HG02885 (cell line): ENCODE results near the gene PNMA8A.

ENCODE experiments used
- ATAC-seq: cut with Tn5 transposase; IDR thresholded peaks from one replicate; pipeline ENCODE4 v1.9.1; 2021; ENCODE audit warnings: mild to moderate bottlenecking; ENCODE audit not compliant: unreplicated experiment, poor library complexity

PNMA8A gene

DNA sequence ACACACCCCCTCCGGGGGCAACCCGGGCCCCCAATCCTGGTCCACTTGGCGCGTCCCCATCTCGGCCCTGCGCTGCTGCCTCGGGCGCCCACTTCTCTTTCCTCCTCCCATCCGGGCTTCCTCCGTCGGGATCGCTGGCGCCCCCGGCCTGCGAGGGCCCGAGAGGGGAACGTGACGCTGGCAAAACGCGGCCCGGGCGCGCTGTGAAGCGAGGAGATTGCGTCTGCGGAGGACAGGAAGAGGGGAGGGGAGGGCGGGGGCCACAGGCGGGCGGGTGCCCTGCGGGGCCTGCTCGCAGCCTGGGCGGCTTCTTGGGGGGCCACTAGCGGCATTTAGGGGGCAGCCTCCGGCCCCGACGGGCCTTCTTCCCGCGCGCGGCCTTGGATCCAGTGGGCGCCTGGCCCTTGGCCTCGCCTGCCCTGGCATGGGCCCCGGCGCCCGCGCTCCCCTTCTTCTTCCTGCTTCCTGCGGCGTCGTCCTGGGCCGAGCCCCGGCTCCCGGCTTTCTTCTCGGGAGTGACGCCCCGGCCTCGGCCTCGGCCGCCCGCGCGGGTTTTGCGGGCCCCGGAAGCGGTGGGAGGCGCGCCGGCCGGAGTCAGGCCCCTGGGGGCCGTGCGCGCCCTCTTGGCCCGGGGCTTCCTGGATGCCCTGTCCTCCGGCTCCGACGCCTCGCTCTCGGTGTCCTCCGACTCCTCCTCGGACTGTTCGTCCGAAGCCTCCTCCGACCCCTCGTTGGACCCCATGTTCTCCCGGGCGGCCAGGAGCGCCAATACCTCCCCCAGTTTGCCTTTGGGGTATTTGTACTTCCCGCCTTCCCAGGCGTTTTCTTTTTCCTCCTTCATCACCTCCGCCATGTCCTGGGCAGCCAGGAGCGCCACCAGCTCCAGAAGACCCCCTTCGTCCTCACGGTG, 22.1 kb upstream of the PNMA8A start:
- no peak for ATAC-seq

DNA sequence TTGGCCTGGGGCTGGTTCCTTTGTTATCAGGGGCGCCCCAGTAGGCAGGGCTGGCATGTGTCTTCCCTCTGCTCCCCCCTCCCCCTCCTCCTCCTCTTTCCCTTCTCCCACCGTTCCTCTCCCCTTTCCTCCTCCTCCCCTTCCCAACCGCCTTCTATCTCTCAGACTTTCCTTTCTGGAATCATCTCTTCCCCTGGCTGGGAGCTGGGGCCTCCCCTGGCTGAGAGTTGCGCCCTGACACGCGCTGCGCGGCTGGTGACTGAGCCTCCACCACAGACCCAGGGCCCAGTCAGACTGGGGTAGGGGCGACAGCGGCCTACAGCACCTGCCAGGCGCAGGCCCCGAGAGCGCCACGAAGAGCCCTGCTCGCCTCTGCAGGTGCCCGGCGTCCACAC, 21.5 kb upstream of the PNMA8A start:
- ATAC-seq = no peak

DNA sequence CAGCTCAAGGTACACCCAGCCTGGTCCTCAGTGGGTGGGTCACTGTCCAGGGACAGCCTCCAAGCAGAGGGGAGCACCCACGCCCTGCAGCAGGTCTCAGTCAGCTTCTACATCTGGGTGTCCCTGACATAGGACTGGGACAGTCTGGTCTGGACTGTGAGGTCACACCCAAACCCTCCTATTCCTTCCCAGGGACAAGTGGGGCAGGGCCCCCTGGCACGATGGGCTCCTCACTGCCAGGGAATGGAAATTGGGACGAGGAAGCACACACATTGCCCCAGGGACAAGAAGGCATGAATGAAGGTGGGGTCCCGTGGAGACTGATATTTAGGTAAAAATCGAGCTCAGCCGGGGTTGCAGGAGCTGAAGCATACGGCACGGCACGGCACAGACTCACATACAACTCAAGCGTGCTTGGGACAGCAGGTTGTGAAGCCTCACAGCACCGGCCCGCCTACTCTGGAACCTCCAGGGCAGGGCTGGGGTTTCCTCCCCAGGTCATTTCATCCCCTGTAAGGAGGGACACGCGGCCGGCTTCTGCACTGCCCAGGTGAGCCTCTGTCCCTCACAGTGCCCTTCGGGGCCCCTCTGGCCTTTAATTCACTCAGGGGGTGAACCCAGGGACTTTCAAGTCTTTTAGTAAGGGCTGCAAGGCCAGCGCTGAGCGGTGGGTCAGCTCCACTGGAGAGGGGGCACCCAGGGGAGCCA, 20.8 kb upstream of the PNMA8A start:
- no peak for ATAC-seq

DNA sequence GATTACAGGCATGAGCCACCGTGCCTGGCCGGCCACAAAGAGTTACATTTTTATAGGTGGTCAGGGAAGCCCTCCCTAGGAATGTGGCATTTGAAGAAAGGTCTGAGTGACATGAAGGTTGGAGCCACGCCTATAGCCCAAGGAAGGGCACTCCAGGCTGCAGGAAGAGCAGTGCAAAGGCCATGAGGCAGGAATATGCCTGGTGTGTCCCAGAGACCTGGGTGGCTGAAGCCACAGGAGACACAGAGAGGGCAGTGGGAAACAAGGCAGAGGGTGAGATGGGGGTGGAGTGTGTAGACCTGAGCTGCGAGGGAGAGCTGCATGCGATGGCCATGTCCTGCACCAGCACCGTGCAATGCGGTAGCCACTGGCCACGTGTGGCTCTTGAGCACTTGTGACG, 19.4 kb upstream of the PNMA8A start:
- no peak for ATAC-seq

DNA sequence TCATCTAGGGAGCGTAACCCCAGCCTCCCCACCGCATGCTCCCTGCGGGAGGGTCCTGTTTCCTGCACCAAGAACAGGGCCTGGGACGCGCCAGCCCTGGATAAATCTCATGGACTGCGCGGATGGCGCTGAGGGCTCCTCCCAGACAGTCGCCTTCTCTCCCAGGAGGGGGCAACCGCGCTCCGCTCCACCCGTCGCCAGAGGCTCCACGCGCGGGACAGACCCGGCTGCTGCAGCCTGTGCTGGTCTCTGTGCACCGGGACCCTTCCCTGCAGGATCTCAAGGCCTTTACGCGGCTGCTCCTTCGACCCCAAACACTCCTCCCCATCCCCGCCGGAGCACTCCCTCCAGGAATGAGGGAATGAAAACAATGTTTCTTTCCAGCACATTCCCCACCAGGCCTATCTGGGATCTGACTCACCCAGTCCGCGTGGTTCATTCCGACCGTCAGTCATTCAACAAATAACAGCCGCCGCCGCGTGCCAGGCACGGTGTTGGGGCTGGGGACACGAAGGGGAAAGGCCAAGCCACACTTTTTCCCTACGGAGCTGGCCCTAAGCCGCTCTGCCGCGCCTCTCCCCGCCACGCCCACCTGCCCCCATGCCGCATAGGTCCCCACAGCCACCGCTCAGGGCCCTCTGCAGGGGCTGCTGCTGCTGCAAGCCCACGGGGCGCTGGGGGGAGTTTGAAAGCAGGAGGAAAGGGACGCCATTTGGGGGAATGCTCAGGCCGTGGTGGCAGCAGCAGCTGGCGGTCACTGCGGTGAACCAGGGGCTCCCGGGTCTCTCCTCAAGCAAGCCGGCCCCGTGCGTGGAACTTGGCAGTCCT, 18.3 kb upstream of the PNMA8A start:
- ATAC-seq = no peak

DNA sequence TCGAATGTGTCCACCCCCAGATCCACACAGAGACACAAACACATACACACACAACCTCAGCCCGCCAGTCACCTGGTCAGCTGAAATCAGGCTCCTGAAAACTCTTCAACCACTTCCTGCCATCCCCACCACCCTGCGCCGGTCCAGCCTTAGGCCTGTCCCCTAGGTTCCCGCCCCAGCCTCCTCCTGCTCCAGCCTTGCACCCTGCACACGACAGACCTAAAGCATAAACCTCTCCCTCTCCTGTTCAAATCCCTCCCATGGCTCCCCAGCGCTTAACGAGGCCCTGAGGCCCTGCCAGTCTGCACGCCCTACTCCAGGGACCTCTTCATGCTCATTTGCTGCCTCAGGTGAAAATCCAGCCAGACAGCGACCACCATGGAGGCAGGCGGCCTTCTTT, 17.2 kb upstream of the PNMA8A start:
- ATAC-seq = no peak

DNA sequence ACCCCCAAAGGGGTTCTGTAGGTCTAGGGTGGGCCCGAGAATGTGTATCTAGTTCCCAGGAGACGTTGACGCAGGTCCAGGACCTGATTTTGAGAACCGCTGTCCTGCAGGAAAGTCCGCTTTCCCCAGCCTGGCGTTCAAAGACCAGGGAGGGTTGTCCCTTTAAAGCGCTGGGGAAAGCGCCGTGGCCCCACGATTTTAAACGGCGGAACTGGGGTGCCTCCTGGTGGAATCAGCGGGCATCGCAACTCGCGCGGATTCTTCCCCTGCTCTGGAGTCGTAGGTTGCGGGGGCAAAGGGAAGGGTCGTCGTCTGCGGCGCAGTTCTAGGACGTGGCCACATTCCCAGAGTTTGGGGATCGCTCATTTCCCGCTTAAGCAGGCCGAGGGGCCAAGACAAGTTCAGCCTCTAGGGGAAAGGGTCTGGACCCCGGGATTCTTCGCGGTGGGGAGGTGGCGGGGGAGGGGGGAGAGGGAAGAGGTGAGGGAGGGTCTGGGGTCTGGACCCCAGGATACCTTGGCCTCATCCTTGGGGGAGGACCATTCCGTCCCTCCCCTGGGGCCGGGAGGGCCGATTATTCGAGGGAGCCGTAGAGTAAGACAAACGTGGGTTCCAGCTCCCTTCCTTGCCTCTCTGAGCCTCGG, 16.6 kb upstream of the PNMA8A start:
- no peak for ATAC-seq

DNA sequence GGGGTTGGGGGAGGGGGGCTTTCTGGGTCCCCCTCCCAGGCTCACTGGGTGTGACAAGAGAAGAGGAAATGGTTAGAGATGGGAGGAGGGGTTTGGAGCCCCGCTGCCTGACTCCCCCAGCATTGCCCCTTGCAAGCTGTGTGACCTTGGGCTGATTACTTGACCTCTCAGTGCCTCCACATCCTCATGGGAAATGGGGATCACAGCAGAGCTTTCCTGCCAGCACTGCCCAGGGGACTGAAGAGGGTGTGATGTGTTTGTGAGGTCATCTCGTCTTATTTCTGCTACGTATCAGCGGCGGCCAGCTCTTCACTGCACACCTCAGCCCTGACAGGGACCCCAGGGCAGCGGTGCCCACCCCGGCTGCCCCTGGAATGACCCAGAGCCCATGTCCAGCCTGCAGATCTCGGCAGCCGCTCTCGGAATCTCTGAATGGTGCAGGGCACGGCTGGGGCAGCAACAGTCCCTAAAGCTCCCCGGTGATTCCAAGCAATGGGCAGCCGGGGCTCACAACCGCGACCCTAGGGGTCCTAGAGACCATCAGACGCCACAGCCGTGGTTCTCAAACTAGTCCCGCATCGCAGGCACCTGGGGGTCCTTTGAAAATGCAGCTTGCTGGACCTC, 15.9 kb upstream of the PNMA8A start:
- no peak for ATAC-seq

DNA sequence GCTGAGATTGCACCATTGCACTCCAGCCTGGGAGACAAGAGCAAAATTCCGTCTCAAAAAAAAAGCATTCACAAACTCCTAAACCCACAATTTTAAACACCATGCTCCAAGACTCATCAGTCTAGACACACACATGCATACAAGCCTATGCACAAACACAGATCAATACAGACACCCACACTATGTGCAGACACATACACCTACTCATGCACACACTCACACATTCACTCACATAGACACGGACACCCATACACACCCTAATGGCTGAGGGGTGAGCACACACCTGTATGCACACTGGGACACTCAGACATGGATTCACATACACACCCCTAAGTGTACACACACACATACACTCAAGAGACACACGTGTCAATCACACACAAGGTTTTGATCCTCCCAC, 15.0 kb upstream of the PNMA8A start:
- ATAC-seq = no peak

DNA sequence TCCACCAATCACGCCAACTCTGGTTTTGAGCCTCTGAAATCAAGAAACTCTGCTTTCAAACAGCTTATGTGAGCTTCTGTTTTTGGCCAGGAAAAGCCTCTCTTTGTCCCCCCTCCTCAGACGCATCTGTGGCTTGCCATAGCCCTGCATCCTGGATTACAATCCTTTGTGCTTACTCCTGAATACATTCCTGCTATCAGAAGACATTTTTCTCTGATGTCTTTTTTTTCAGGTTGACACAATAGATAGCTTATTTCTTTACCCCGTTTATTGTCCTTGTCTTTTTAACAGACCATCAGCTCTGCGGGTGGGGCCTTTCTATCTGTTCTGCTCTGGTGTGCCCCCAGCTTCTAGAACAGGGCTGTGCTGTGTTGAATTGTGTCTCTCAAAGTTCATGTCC, 13.3 kb upstream of the PNMA8A start:
- ATAC-seq = no peak

DNA sequence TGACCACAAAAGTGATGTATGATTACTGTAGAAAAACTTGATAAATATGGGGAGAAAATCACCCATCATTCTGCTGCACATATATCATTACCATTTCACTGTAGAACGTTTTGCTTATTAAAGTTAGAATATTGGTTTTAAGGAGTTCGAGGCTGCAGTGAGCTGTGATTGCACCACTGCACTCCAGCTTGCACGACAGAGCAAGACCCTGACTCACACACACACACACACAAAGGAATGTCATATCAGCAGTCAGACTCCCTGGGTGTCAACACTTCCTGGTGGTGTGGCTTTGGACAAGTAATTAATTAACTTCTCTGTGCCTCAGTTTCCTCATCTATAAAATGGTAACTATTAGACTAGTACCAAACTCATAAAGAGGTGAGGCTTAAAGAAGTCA, 11.3 kb upstream of the PNMA8A start:
- no peak for ATAC-seq

DNA sequence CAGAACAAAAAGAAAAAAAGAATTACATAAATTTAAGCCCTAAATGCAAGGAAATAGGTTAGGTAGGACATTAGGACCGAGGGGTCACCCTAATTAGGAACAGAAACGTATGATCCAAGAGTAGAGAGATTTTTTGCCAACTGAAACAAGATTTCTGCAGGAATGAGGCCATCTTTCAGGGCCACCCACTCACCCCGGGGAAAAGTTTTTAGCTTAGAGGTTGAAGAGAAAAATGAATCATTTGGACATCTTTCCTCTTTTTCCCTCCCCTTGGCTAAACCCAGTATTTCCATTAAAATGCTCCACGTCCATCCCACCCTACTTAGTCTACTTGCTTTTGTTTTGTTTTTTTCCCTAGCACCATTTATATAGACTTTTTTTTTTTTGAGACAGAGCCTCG, 10.6 kb upstream of the PNMA8A start:
- no peak for ATAC-seq

DNA sequence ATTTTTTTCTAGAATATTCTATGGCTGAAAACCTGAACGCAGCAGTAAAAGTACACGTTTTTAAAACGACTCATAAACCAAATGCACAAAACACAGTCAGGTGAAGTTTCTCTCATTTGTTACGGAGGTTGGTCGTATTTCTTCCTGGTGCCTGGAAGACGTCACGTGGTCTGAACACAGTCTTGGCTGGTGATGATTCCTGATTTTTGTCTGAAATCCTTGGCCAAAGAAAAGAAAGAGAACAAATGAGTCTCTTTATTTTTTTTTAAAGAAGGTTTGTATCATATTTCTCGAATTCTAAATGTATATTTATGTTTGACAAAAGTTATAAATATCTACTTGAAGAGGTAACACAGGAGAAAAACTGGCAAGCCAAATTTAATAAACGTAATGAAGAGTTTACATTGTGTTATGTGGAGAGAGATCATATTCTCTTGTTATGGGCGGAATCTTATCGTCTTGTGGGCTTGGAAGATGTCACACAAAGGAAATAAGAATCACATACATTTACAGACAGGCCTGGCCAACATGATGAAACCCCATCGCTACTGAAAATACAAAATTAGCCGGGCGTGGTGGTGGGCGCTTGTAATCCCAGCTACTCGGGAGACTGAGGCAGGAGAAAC, 10.0 kb upstream of the PNMA8A start:
- no peak for ATAC-seq

DNA sequence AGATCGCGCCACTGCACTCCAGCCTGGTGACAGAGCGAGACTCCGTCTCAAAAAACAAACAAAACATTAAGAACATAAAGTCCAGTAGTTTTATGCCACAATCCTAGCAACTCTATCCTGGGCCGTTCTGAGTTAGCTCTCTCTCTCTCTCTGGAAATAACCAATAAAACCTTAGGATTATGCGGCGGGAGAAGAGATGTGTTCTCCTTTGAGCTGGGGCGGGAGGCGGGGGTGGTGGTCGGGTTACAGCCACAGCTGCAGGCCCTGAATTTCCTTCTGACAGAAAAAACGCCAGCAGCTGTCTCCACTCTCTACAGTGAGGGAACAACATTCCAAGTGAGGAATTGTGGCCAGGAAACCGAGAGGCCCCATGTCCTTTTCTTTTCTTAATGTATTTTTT, 9.1 kb upstream of the PNMA8A start:
- ATAC-seq = no peak

DNA sequence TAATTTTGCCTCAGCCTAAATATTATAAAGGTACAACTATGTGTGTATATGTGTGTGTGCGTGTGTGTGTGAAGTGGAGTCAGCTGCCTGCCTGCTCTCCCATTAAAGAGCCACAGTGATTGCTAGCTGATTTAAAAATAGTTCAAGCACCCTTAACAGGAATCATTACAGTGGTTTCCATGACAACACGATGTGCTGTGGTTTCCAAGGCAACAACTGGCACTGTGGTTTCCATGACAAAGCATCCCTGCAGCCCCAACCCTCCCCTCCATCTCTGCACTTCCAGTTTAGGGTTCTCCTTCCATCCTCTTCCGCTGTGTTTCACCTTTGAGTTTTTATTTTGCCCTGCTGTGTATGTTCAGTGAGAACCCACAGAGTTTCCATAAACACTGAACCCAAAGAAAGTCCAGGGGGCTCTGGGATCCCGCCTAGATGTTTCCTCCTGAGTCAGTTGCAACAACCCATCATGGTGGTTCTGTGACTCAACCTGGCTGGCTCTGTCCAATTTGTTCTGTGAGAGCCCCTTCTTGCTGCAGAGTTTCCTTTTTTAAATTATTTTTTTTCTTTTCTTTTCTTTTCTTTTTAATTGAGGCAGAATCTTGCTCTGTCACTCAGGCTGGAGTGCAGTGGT, 7.1 kb upstream of the PNMA8A start:
- no peak for ATAC-seq

DNA sequence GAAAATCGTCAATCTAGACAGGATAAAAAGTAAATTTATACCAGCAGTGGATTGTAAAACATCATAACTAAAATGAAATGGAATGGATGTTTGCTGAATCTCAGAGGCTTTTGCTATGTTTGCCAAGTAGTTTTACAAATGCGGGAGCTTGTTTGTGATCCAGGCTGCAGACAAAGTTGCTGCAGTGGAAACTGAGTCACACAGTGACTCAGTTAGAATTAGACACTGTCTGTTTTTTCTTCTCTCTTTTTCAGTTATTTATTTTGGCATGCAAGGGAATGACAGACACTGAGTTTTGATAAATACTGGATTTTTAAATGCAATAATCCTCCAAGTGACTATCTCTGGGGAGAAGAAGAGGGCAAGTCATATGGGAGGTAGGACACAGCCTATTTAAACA, 4.6 kb upstream of the PNMA8A start:
- ATAC-seq = no peak

DNA sequence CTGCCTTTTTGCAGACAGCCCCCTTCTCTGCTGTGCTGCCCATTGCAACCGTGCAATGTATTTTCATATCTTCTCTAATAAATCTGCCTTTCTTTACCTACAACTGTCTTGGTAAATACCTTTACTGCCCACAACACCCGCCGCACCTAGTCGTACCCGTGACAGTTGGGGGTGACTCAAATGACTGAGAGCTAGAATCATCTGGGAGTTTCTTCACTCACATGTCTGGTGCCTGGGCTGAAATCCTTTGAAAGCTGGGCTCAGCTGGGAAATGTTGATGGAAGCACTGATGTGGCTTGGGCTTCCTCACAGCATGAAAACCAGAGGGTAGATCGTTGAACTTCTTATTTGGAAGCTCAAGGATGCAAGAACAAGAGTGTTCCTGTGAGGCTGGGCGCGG, 2.8 kb upstream of the PNMA8A start:
- ATAC-seq = no peak

DNA sequence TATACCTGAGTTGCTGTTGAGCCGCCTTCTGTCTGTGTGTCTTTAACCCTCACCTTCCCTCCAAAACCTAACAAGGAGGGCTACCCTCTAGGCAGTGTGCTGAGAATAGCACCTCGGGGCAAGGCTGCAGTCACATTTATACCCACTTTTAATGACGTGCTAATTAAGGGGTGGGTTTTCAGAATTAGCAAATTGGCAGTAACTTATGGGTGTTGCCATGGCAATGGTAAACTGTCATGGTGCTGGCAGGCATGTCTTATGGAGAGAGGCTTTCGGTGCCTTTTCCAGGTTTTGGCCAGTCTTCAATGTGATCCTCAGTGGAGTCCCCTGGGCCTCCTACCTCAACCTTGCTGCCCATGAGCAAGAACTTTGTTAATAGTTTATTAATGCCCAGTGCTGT, 1.2 kb upstream of the PNMA8A start:
- no peak for ATAC-seq
